ENCODE measurements around the gene HMOX2. TPM values are rescaled to one million over a fixed set of nuclear protein-coding genes. Genes with fewer than 3 reads are reported as not detected.
A peak's percentile ranks its signal among the peaks of the same experiment; 100 is the strongest.

The HMOX2 gene
- total RNA-seq, 1 donor from 2014 or later: 75.2 TPM

GRCh38 chr16:4496305-4496704, 20.1 kb downstream of the HMOX2 start:
- H3K4me3 Mint-ChIP-seq (ENCODE audit: low read depth): no peak overlapping the region
- H3K36me3 Mint-ChIP-seq (ENCODE audit: low read depth): peaks cover 30% of the 10 kb centered on the region
- no peaks in the 10 kb centered on the region for H3K9me3 Mint-ChIP-seq
- no peaks in the 10 kb centered on the region for H3K27me3 Mint-ChIP-seq (ENCODE audit: low read depth)
- H3K4me1 Mint-ChIP-seq (ENCODE audit: low read depth): peaks cover 30% of the 10 kb centered on the region
- intact Hi-C loops (cut with micrococcal nuclease): no loop called here
- DNase-seq (ENCODE audit: low spot score): no peak
- H3K27ac Mint-ChIP-seq: no peak overlapping the region

GRCh38 chr16:4498546-4499195, 22.5 kb downstream of the HMOX2 start:
- intact Hi-C loops (cut with micrococcal nuclease): no loop called here
- Mint-ChIP-seq H3K4me3 (ENCODE audit: low read depth) (no peak overlapping the region), H3K27me3 (ENCODE audit: low read depth) (no peaks in the 10 kb centered on the region), H3K4me1 (ENCODE audit: low read depth) (peaks cover 45% of the 10 kb centered on the region), H3K27ac (no peak overlapping the region), H3K9me3 (no peaks in the 10 kb centered on the region), H3K36me3 (ENCODE audit: low read depth) (peaks cover 20% of the 10 kb centered on the region)
- no peak for DNase-seq (ENCODE audit: low spot score)

- Mint-ChIP-seq H3K9me3 (no peaks in the 10 kb centered on the region), H3K27ac (no peak overlapping the region), H3K4me3 (ENCODE audit: low read depth) (no peak overlapping the region), H3K36me3 (ENCODE audit: low read depth) (peaks cover 20% of the 10 kb centered on the region), H3K4me1 (ENCODE audit: low read depth) (peaks cover 49% of the 10 kb centered on the region), H3K27me3 (ENCODE audit: low read depth) (no peaks in the 10 kb centered on the region)
- DNase-seq (ENCODE audit: low spot score): no peak
- intact Hi-C loops (cut with micrococcal nuclease): no loop called here
Observed at GRCh38 chr16:4499196-4499555, 23.0 kb downstream of the HMOX2 start.

- Mint-ChIP-seq H3K27ac (no peak overlapping the region), H3K36me3 (ENCODE audit: low read depth) (peaks cover 20% of the 10 kb centered on the region), H3K9me3 (no peaks in the 10 kb centered on the region), H3K27me3 (ENCODE audit: low read depth) (no peaks in the 10 kb centered on the region), H3K4me1 (ENCODE audit: low read depth) (peaks cover 50% of the 10 kb centered on the region), H3K4me3 (ENCODE audit: low read depth) (no peak overlapping the region)
- intact Hi-C loops (cut with micrococcal nuclease): loop anchor here (2.0 kb wide), 1 partner anchor 23 kb away; the partner anchor contains the start of gene HMOX2
- no peak for DNase-seq (ENCODE audit: low spot score)
Observed at GRCh38 chr16:4500272-4500671, 24.1 kb downstream of the HMOX2 start.

GRCh38 chr16:4501071-4501478, 24.9 kb downstream of the HMOX2 start:
- no peaks in the 10 kb centered on the region for H3K27me3 Mint-ChIP-seq (ENCODE audit: low read depth)
- peaks cover 57% of the 10 kb centered on the region for H3K4me1 Mint-ChIP-seq (ENCODE audit: low read depth)
- H3K36me3 Mint-ChIP-seq (ENCODE audit: low read depth): peaks cover 22% of the 10 kb centered on the region
- H3K4me3 Mint-ChIP-seq (ENCODE audit: low read depth): no peak overlapping the region
- H3K27ac Mint-ChIP-seq: no peak overlapping the region
- intact Hi-C loops (cut with micrococcal nuclease): loop anchor here (2.0 kb wide), 1 partner anchor 24 kb away; the partner anchor contains the start of gene HMOX2
- no peaks in the 10 kb centered on the region for H3K9me3 Mint-ChIP-seq
- no peak for DNase-seq (ENCODE audit: low spot score)

GRCh38 chr16:4505356-4506147, 29.4 kb downstream of the HMOX2 start:
- no peaks in the 10 kb centered on the region for H3K27me3 Mint-ChIP-seq (ENCODE audit: low read depth)
- peaks cover 46% of the 10 kb centered on the region for H3K4me1 Mint-ChIP-seq (ENCODE audit: low read depth)
- H3K9me3 Mint-ChIP-seq: no peaks in the 10 kb centered on the region
- H3K4me3 Mint-ChIP-seq (ENCODE audit: low read depth): peak overlapping the region; percentile 50
- intact Hi-C loops (cut with micrococcal nuclease): loop anchor here (1.0 to 2.0 kb wide), 3 partner anchors 31 to 80 kb away; no protein-coding TSS in a partner anchor
- peak; percentile 73 for DNase-seq (ENCODE audit: low spot score)
- H3K36me3 Mint-ChIP-seq (ENCODE audit: low read depth): peaks cover 34% of the 10 kb centered on the region
- H3K27ac Mint-ChIP-seq: peak overlapping the region; percentile 85

- intact Hi-C loops (cut with micrococcal nuclease): loop anchor here (1.0 to 2.0 kb wide), 3 partner anchors 30 to 79 kb away; no protein-coding TSS in a partner anchor
- Mint-ChIP-seq H3K9me3 (no peaks in the 10 kb centered on the region), H3K4me3 (ENCODE audit: low read depth) (peak overlapping the region; percentile 22), H3K4me1 (ENCODE audit: low read depth) (peaks cover 47% of the 10 kb centered on the region), H3K27ac (peak overlapping the region; percentile 85), H3K36me3 (ENCODE audit: low read depth) (peaks cover 43% of the 10 kb centered on the region), H3K27me3 (ENCODE audit: low read depth) (no peaks in the 10 kb centered on the region)
- peak; percentile 48 for DNase-seq (ENCODE audit: low spot score)
Observed at GRCh38 chr16:4506450-4506849, 30.3 kb downstream of the HMOX2 start.

- Mint-ChIP-seq H3K4me1 (ENCODE audit: low read depth) (peaks cover 39% of the 10 kb centered on the region), H3K9me3 (no peaks in the 10 kb centered on the region), H3K27me3 (ENCODE audit: low read depth) (no peaks in the 10 kb centered on the region), H3K27ac (peak overlapping the region; percentile 28), H3K4me3 (ENCODE audit: low read depth) (no peak overlapping the region), H3K36me3 (ENCODE audit: low read depth) (peaks cover 55% of the 10 kb centered on the region)
- intact Hi-C loops (cut with micrococcal nuclease): loop anchor here (2.0 kb wide), 1 partner anchor 29 kb away; no protein-coding TSS in a partner anchor
- no peak for DNase-seq (ENCODE audit: low spot score)
Observed at GRCh38 chr16:4507588-4508345, 31.6 kb downstream of the HMOX2 start.

GRCh38 chr16:4508806-4509205, 32.6 kb downstream of the HMOX2 start:
- no peaks in the 10 kb centered on the region for H3K9me3 Mint-ChIP-seq
- H3K27me3 Mint-ChIP-seq (ENCODE audit: low read depth): no peaks in the 10 kb centered on the region
- H3K4me1 Mint-ChIP-seq (ENCODE audit: low read depth): peaks cover 37% of the 10 kb centered on the region
- H3K4me3 Mint-ChIP-seq (ENCODE audit: low read depth): no peak overlapping the region
- intact Hi-C loops (cut with micrococcal nuclease): no loop called here
- peaks cover 60% of the 10 kb centered on the region for H3K36me3 Mint-ChIP-seq (ENCODE audit: low read depth)
- no peak overlapping the region for H3K27ac Mint-ChIP-seq
- DNase-seq (ENCODE audit: low spot score): no peak

GRCh38 chr16:4509420-4509819, 33.2 kb downstream of the HMOX2 start:
- peaks cover 38% of the 10 kb centered on the region for H3K4me1 Mint-ChIP-seq (ENCODE audit: low read depth)
- no peaks in the 10 kb centered on the region for H3K27me3 Mint-ChIP-seq (ENCODE audit: low read depth)
- no peaks in the 10 kb centered on the region for H3K9me3 Mint-ChIP-seq
- DNase-seq (ENCODE audit: low spot score): no peak
- H3K4me3 Mint-ChIP-seq (ENCODE audit: low read depth): no peak overlapping the region
- intact Hi-C loops (cut with micrococcal nuclease): no loop called here
- no peak overlapping the region for H3K27ac Mint-ChIP-seq
- H3K36me3 Mint-ChIP-seq (ENCODE audit: low read depth): peaks cover 60% of the 10 kb centered on the region

GRCh38 chr16:4510131-4510530, 33.9 kb downstream of the HMOX2 start:
- peak overlapping the region; percentile 33 for H3K27ac Mint-ChIP-seq
- H3K4me1 Mint-ChIP-seq (ENCODE audit: low read depth): peaks cover 41% of the 10 kb centered on the region

GRCh38 chr16:4510747-4511426, 34.7 kb downstream of the HMOX2 start:
- Mint-ChIP-seq H3K36me3 (ENCODE audit: low read depth) (peaks cover 68% of the 10 kb centered on the region), H3K27me3 (ENCODE audit: low read depth) (no peaks in the 10 kb centered on the region), H3K27ac (peak overlapping the region; percentile 25), H3K9me3 (no peaks in the 10 kb centered on the region), H3K4me1 (ENCODE audit: low read depth) (peaks cover 41% of the 10 kb centered on the region), H3K4me3 (ENCODE audit: low read depth) (no peak overlapping the region)
- intact Hi-C loops (cut with micrococcal nuclease): no loop called here
- DNase-seq (ENCODE audit: low spot score): no peak

More at GRCh38 chr16:4510131-4510530, 33.9 kb downstream of the HMOX2 start:
- peaks cover 64% of the 10 kb centered on the region for H3K36me3 Mint-ChIP-seq (ENCODE audit: low read depth)
- intact Hi-C loops (cut with micrococcal nuclease): no loop called here
- no peak for DNase-seq (ENCODE audit: low spot score)
- H3K4me3 Mint-ChIP-seq (ENCODE audit: low read depth): no peak overlapping the region
- H3K27me3 Mint-ChIP-seq (ENCODE audit: low read depth): no peaks in the 10 kb centered on the region
- H3K9me3 Mint-ChIP-seq: no peaks in the 10 kb centered on the region
